Hepatocyte (in vitro differentiated cells): Measurements from ENCODE around the gene VPS25. TPM values are rescaled to one million over a fixed set of nuclear protein-coding genes. Genes with fewer than 3 reads are reported as not detected.

Experiments
- DNase-seq: peaks from one replicate; pipeline ENCODE4 v3.0.0-alpha.2; 2016; ENCODE audit warnings: low spot score
- H2AFZ ChIP-seq: fragments of 200-600 bp; sonication (generic); 2 replicates; pipeline ENCODE4 v1.6.0; 2016; ENCODE audit warnings: antibody characterized with exemption, mild to moderate bottlenecking
- H3K27ac ChIP-seq: fragments of 200-600 bp; sonication (generic); 2 replicates; pipeline ENCODE4 v1.5.1; 2016; ENCODE audit warnings: mild to moderate bottlenecking
- H3K27me3 ChIP-seq: fragments of 200-600 bp; sonication (generic); 2 replicates; pipeline ENCODE4 v1.6.1; 2016
- H3K36me3 ChIP-seq: fragments of 200-600 bp; sonication (generic); replicated peaks from 2 replicates; pipeline ENCODE4 v1.5.1; 2016; ENCODE audit warnings: low read depth; ENCODE audit not compliant: insufficient read depth
- H3K4me1 ChIP-seq: fragments of 200-600 bp; sonication (generic); 2 replicates; pipeline ENCODE4 v1.5.1; 2016; ENCODE audit warnings: mild to moderate bottlenecking, moderate library complexity; ENCODE audit not compliant: insufficient read depth
- H3K4me2 ChIP-seq: fragments of 200-600 bp; sonication (generic); 2 replicates; pipeline ENCODE4 v1.6.0; 2016
- H3K4me3 ChIP-seq: fragments of 200-600 bp; sonication (generic); 2 replicates; pipeline ENCODE4 v1.5.1; 2016; ENCODE audit warnings: mild to moderate bottlenecking
- H3K79me2 ChIP-seq: fragments of 200-600 bp; sonication (generic); 2 replicates; pipeline ENCODE4 v1.6.0; 2017; ENCODE audit warnings: mild to moderate bottlenecking
- H3K9me2 ChIP-seq: fragments of 200-600 bp; sonication (generic); replicated peaks from 2 replicates; pipeline ENCODE4 v1.6.0; 2017; ENCODE audit warnings: mild to moderate bottlenecking; ENCODE audit not compliant: insufficient read depth
- H3K9me3 ChIP-seq: fragments of 200-600 bp; sonication (generic); 2 replicates; pipeline ENCODE4 v1.5.1; 2016; ENCODE audit warnings: low read depth, mild to moderate bottlenecking
- H4K20me1 ChIP-seq: fragments of 200-600 bp; sonication (generic); 2 replicates; pipeline ENCODE4 v1.6.0; 2016; ENCODE audit warnings: mild to moderate bottlenecking; ENCODE audit not compliant: insufficient read depth, poor library complexity, severe bottlenecking
- CTCF ChIP-seq: fragments of 200-600 bp; sonication (generic); IDR thresholded peaks from 2 replicates; pipeline ENCODE4 v1.5.1; 2016; ENCODE audit warnings: antibody characterized with exemption, mild to moderate bottlenecking; ENCODE audit not compliant: poor library complexity
- EZH2 ChIP-seq: fragments of 200-600 bp; sonication (generic); IDR thresholded peaks from 2 replicates; pipeline ENCODE4 v1.6.1; 2016; ENCODE audit warnings: antibody characterized with exemption, mild to moderate bottlenecking, borderline replicate concordance
- EZH2phosphoT487 ChIP-seq: fragments of 200-600 bp; sonication (generic); IDR thresholded peaks from one replicate; pipeline ENCODE4 v1.6.1; 2018; ENCODE audit warnings: antibody characterized with exemption, mild to moderate bottlenecking, low read depth, moderate library complexity; ENCODE audit not compliant: unreplicated experiment, severe bottlenecking
- WGBS: methylation state at CpG from one replicate; pipeline ENCODE4 v1.1.6; 2016; ENCODE audit warnings: low lambda C conversion rate; ENCODE audit errors: missing lambda C conversion rate; 5-methylcytosine and 5-hydroxymethylcytosine counted together
- polyA plus RNA-seq: library from polyadenylated mRNA; unstranded; fragments of >200 nt; fragmentation: Nextera tagmentation; extraction: Ambion mirVana; gene quantifications from 2 replicates; pipeline ENCODE4 v1.2.1, GENCODE V29; 2016
- total RNA-seq: library from RNA; depleted of rRNA; stranded (reverse); fragments of >200 nt; gene quantifications from 2 replicates; pipeline ENCODE4 v1.2.3, GENCODE V29; 2014

Gene VPS25
- total and polyA plus RNA-seq, 2 experiments from 2014 or later, result 89.9 to 121 TPM

- 50% methylated on average over 3 of the region's 3 CpGs for WGBS
- no peak for TF ChIP-seq CTCF
- no peaks in the 10 kb centered on the region for H3K4me1 ChIP-seq
- DNase-seq, result no peak
- no peaks in the 10 kb centered on the region for H3K79me2 ChIP-seq
- no peak overlapping the region for H3K4me3 ChIP-seq
- H3K9me2 ChIP-seq, result no peaks in the 10 kb centered on the region
- H3K36me3 ChIP-seq, result no peaks in the 10 kb centered on the region
- no peak overlapping the region for H3K4me2 ChIP-seq
- no peak overlapping the region for H3K27ac ChIP-seq
- no peaks in the 10 kb centered on the region for H3K27me3 ChIP-seq
- no peaks in the 10 kb centered on the region for H4K20me1 ChIP-seq
- no peak overlapping the region for H2AFZ ChIP-seq
- no peaks in the 10 kb centered on the region for H3K9me3 ChIP-seq
Measured at GRCh38 chr17:42750739-42751344, 22.4 kb upstream of the VPS25 start.

DNA sequence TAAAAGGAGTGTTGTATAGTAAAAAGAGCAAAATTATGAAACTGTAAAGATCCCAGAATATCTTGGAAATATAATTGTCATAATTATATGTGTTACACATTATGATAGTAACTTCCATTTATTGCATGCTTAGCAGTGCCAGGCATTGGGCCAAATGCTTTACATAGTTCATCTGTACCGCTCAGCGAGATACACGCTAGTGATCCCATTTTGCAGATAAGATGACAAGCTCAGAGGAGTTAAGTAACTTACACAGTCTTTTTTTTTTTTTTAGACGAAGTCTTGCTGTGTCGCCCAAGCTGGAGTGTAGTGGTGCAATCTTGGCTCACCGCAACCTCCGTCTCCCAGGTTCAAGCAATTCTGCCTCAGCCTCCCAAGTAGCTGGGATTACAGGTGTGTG is 21.6 kb upstream of the VPS25 start:
- Histone ChIP-seq H3K79me2 (no peaks in the 10 kb centered on the region), H3K27me3 (no peaks in the 10 kb centered on the region), H3K36me3 (no peaks in the 10 kb centered on the region), H4K20me1 (no peaks in the 10 kb centered on the region), H3K4me2 (no peak overlapping the region), H3K9me3 (no peaks in the 10 kb centered on the region), H2AFZ (no peak overlapping the region), H3K4me3 (no peak overlapping the region), H3K4me1 (no peaks in the 10 kb centered on the region), H3K27ac (no peak overlapping the region), H3K9me2 (no peaks in the 10 kb centered on the region)
- DNase-seq, result no peak
- 65% methylated on average over 7 of the region's 7 CpGs for WGBS
- TF ChIP-seq CTCF (no peak), EZH2phosphoT487 (no peak), EZH2 (no peak)

- no peaks in the 10 kb centered on the region for H3K79me2 ChIP-seq
- H3K27ac ChIP-seq, result no peak overlapping the region
- H3K36me3 ChIP-seq, result no peaks in the 10 kb centered on the region
- H3K9me2 ChIP-seq, result no peaks in the 10 kb centered on the region
- no peak overlapping the region for H3K4me2 ChIP-seq
- no peak for TF ChIP-seq CTCF
- TF ChIP-seq EZH2phosphoT487, result no peak
- TF ChIP-seq EZH2, result no peak
- no peak overlapping the region for H3K4me3 ChIP-seq
- no peaks in the 10 kb centered on the region for H3K9me3 ChIP-seq
- H2AFZ ChIP-seq, result no peak overlapping the region
- no peaks in the 10 kb centered on the region for H3K4me1 ChIP-seq
- 93% methylated on average over 3 of the region's 3 CpGs for WGBS
- DNase-seq, result no peak
- H3K27me3 ChIP-seq, result peaks cover 3% of the 10 kb centered on the region
- no peaks in the 10 kb centered on the region for H4K20me1 ChIP-seq
Measured at GRCh38 chr17:42754782-42755181, 18.5 kb upstream of the VPS25 start.
